DMS114 treated with DMSO at 0.1 percent for 48 hours (cell line): ENCODE measurements around the gene HYAL4.
"Not testable (repeated sequence)": the region's sequence is repeated elsewhere in the genome, so short reads cannot be mapped to it uniquely, and the experiment has no call there.

Source experiments
- DNase-seq: peaks from one replicate; lab custom pipeline; 2025; ENCODE audit not compliant: unreplicated experiment; lab: John Stamatoyannopoulos, UW

The HYAL4 gene

GRCh38 chr7:123894753-123895152, 49.8 kb downstream of the HYAL4 start:
- DNase-seq, result not testable (repeated sequence)

- no peak for DNase-seq
Observed at GRCh38 chr7:123901101-123901500, 56.1 kb downstream of the HYAL4 start.

DNA sequence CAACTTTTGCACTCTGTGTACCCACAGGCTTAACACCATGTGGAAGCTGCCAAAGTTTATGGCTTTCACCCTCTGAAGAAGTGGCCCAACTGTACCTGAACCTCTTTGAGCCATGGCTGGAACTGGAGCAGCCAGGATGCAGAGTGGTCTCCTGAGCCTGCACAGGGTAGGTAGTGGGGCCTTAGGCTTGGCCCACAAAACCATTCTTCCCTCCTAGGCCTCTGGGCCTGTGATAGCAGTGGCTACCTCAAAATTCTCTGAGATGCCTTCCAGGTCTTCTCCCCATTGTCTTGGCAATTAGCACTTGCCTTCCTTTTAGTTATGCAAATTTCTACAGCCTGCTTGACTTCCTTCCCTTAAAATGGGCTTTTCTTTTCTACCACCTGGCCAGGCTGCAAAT, 60.7 kb downstream of the HYAL4 start:
- no peak for DNase-seq

DNA sequence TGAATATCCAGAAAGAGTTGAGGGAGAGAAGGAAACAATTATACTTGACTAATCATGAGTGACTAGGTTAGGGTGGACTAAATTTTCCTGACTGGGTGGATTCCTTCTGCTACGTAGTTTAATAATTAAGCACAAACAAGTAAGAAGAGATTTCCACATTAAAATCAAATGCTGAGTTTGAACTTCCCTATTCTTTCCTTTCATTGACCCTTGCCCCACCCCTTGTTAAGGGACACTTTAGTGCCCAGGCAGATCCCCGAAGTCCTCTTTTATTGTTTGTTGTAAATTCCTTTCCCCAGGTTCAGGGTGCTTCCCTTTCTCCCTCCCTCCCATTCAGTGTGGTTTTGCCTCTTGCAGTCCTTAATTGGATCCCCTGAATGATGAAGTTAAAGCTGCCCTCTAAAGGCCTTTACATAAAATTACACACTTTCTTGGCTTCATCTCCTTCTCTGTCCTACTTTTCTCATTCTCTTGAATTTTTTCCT, 71.3 kb downstream of the HYAL4 start:
- DNase-seq, result no peak

DNA sequence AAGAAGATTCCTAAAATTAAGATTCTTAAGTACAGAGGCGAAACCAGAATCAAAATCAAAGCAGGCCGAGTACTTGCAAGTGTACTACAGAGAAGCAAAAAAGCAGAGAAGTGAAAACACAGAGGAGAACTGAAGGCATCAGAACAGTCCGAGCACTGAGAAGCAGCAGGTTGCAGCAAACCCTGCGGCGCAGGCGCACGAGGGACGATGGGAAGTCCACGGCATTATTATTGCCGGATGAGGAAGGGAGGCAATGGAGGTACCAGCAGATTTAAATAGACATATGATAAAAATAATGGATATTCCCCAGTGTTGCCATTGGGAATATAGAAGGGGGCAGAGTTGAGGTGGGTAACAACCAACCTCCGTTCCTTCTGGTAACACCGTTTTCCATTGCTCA, 72.9 kb downstream of the HYAL4 start:
- no peak for DNase-seq

GRCh38 chr7:123918309-123918708, 73.3 kb downstream of the HYAL4 start:
- no peak for DNase-seq

DNA sequence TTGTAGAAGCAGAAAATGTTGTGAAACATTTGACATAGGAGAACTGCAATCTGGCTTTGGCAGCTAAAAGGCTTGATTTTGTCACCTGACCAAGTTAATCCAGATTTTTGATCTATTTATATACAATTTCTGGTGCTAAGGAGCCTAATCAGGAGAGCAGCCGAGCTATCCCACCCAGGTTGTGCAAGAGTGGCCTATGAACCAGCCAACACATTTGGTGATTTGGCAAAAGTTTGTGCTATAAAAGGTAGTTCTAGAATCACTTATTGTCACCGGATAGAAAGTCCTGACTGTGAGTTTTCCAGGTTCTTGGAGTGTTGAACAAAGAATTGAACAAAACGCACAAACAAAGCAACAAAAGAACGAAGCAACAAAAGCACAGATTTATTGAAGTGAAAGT, 78.6 kb downstream of the HYAL4 start:
- no peak for DNase-seq

GRCh38 chr7:123924941-123925340, 80.0 kb downstream of the HYAL4 start, which contains the start of gene SPAM1:
TSS of gene SPAM1 (plus strand) at chr7:123925241. CDS start at chr7:123953571, 28,330 bp downstream.
- DNase-seq, result no peak
